Osteocyte (in vitro differentiated cells): ENCODE measurements around the gene RFC2. TPM values are rescaled to one million over a fixed set of nuclear protein-coding genes. Genes with fewer than 3 reads are reported as not detected.

Experiments used
- DNase-seq: peaks from one replicate; pipeline ENCODE4 v3.0.0; 2021; ENCODE audit warnings: mixed read lengths; ENCODE audit not compliant: unreplicated experiment; ENCODE audit errors: extremely low spot score
- H3K27ac Mint-ChIP-seq: one replicate; pipeline ENCODE4 v1.8.0; 2021; ENCODE audit warnings: mild to moderate bottlenecking, mixed read lengths; ENCODE audit not compliant: unreplicated experiment
- H3K27me3 Mint-ChIP-seq: one replicate; pipeline ENCODE4 v1.8.0; 2021; ENCODE audit warnings: mixed read lengths; ENCODE audit not compliant: unreplicated experiment
- H3K36me3 Mint-ChIP-seq: one replicate; pipeline ENCODE4 v1.8.0; 2021; ENCODE audit warnings: mixed read lengths; ENCODE audit not compliant: unreplicated experiment
- H3K4me1 Mint-ChIP-seq: one replicate; pipeline ENCODE4 v1.8.0; 2021; ENCODE audit warnings: mixed read lengths; ENCODE audit not compliant: unreplicated experiment
- H3K4me3 Mint-ChIP-seq: one replicate; pipeline ENCODE4 v1.8.0; 2021; ENCODE audit warnings: mild to moderate bottlenecking, moderate library complexity, mixed read lengths; ENCODE audit not compliant: unreplicated experiment
- H3K9me3 Mint-ChIP-seq: one replicate; pipeline ENCODE4 v1.8.0; 2021; ENCODE audit warnings: mixed read lengths; ENCODE audit not compliant: unreplicated experiment
- CTCF ChIP-seq: fragments of 200-600 bp; sonication (generic); IDR thresholded peaks from 2 replicates; pipeline ENCODE4 v1.5.0; 2021; ENCODE audit warnings: antibody characterized with exemption, mild to moderate bottlenecking, moderate library complexity
- total RNA-seq: library from RNA; stranded (reverse); gene quantifications from 2 replicates; pipeline ENCODE4 v1.2.1, GENCODE V29; 2021

RFC2 gene
- total RNA-seq, 1 donor from 2014 or later, result 13.5 TPM

DNA sequence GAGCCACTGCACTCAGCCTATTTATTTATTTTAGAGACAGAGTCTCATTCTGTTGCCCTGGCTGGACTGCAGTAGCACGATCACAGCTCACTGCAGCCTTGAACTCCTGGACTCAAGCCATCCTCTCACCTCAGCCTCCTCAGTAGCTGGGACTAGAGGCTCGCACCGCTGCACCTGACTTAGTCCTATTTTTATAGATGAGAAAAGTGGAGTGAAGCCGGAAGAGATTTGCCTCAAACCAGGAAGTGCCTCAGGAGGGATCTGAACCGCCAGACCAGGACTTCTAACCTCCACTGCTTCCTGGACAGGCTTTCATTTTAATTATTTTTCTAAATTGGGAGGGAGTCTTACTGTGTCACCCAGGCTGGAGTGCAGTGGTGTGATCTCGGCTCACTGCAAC is 17.5 kb upstream of the RFC2 start:
- H3K9me3 Mint-ChIP-seq, result no peaks in the 10 kb centered on the region
- no peaks in the 10 kb centered on the region for H3K36me3 Mint-ChIP-seq
- DNase-seq, result no peak
- H3K27me3 Mint-ChIP-seq, result no peaks in the 10 kb centered on the region
- H3K4me3 Mint-ChIP-seq, result no peak overlapping the region
- no peak for TF ChIP-seq CTCF
- peak overlapping the region; percentile 99 for H3K27ac Mint-ChIP-seq
- H3K4me1 Mint-ChIP-seq, result peaks cover 38% of the 10 kb centered on the region

- Mint-ChIP-seq H3K27me3 (no peaks in the 10 kb centered on the region), H3K27ac (no peak overlapping the region), H3K9me3 (no peaks in the 10 kb centered on the region)
These were observed 15.6 kb upstream of the RFC2 start for GRCh38 chr7:74269757-74270277.

GRCh38 chr7:74267756-74268565 is 13.8 kb upstream of the RFC2 start:
- TF ChIP-seq CTCF, result no peak

More at GRCh38 chr7:74269757-74270277, 15.6 kb upstream of the RFC2 start:
- H3K4me3 Mint-ChIP-seq, result peak overlapping the region; percentile 77
- no peak for TF ChIP-seq CTCF
- no peaks in the 10 kb centered on the region for H3K36me3 Mint-ChIP-seq
- H3K4me1 Mint-ChIP-seq, result peaks cover 35% of the 10 kb centered on the region
- no peak for DNase-seq

GRCh38 chr7:74266191-74266963 is 12.2 kb upstream of the RFC2 start:
- no peak overlapping the region for H3K4me3 Mint-ChIP-seq
- no peak for TF ChIP-seq CTCF
- no peaks in the 10 kb centered on the region for H3K36me3 Mint-ChIP-seq
- H3K27ac Mint-ChIP-seq, result no peak overlapping the region
- H3K9me3 Mint-ChIP-seq, result no peaks in the 10 kb centered on the region
- H3K4me1 Mint-ChIP-seq, result peaks cover 5% of the 10 kb centered on the region
- DNase-seq, result no peak
- H3K27me3 Mint-ChIP-seq, result no peaks in the 10 kb centered on the region

More at GRCh38 chr7:74267756-74268565, 13.8 kb upstream of the RFC2 start:
- no peak overlapping the region for H3K27ac Mint-ChIP-seq
- H3K9me3 Mint-ChIP-seq, result no peaks in the 10 kb centered on the region
- H3K36me3 Mint-ChIP-seq, result no peaks in the 10 kb centered on the region
- DNase-seq, result no peak
- no peaks in the 10 kb centered on the region for H3K27me3 Mint-ChIP-seq
- peaks cover 20% of the 10 kb centered on the region for H3K4me1 Mint-ChIP-seq
- H3K4me3 Mint-ChIP-seq, result no peak overlapping the region
